ENCODE data around the gene EP400.

DNA sequence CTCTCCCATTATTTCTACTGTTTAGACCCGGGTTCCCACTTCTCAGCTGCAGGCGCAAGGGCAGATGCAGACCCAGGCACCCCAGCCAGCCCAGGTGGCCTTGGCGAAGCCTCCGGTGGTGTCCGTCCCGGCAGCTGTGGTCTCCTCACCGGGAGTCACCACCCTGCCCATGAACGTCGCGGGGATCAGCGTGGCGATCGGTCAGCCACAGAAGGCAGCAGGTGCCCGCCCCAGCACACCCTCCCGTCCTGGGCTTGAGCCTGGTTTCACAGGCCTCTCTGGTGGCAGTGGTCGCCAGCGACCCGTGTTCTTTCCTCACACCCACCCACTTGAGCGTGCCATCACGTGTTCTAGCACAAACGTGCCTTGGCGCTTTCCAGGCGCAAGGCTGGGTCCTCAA lies 117.0 kb downstream of the EP400 start:
- no peak for TF ChIP-seq XRCC5 (IDR thresholded peaks at IDR 0.05; ENCODE audit: low read depth, low read length)
- no peak for TF ChIP-seq EZH2 (IDR thresholded peaks at IDR 0.05; ENCODE audit: borderline replicate concordance, low read depth, low read length)
- TF ChIP-seq, protein P1, sequence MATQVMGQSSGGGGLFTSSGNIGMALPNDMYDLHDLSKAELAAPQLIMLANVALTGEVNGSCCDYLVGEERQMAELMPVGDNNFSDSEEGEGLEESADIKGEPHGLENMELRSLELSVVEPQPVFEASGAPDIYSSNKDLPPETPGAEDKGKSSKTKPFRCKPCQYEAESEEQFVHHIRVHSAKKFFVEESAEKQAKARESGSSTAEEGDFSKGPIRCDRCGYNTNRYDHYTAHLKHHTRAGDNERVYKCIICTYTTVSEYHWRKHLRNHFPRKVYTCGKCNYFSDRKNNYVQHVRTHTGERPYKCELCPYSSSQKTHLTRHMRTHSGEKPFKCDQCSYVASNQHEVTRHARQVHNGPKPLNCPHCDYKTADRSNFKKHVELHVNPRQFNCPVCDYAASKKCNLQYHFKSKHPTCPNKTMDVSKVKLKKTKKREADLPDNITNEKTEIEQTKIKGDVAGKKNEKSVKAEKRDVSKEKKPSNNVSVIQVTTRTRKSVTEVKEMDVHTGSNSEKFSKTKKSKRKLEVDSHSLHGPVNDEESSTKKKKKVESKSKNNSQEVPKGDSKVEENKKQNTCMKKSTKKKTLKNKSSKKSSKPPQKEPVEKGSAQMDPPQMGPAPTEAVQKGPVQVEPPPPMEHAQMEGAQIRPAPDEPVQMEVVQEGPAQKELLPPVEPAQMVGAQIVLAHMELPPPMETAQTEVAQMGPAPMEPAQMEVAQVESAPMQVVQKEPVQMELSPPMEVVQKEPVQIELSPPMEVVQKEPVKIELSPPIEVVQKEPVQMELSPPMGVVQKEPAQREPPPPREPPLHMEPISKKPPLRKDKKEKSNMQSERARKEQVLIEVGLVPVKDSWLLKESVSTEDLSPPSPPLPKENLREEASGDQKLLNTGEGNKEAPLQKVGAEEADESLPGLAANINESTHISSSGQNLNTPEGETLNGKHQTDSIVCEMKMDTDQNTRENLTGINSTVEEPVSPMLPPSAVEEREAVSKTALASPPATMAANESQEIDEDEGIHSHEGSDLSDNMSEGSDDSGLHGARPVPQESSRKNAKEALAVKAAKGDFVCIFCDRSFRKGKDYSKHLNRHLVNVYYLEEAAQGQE (IDR thresholded peaks at IDR 0.05; ENCODE audit: borderline replicate concordance) = no peak
- TF ChIP-seq, protein P1 (CRISPR knock-in tag; IDR thresholded peaks at IDR 0.05; ENCODE audit: low read depth) = no peak
- TF ChIP-seq SIRT6 (IDR thresholded peaks at IDR 0.05; ENCODE audit: low read depth, low read length) = no peak
- no peak for TF ChIP-seq CEBPB (tag; IDR thresholded peaks at IDR 0.05)
- TF ChIP-seq SPI1 (IDR thresholded peaks at IDR 0.05; ENCODE audit: borderline replicate concordance, low read depth, low read length) = no peak
- no peak for TF ChIP-seq KAT2B (IDR thresholded peaks at IDR 0.05; ENCODE audit: low read depth, low read length)
- no peak for TF ChIP-seq RAD21 (CRISPR knock-in tag; conservative IDR thresholded peaks at IDR 0.05 in 1 of 2, IDR thresholded peaks at IDR 0.05 in 1 of 2)
- no peak for TF ChIP-seq HNRNPUL1 (IDR thresholded peaks at IDR 0.05; ENCODE audit: low read length)
- no peak for TF ChIP-seq CTCF (IDR thresholded peaks at IDR 0.05 in 2 of 3, conservative IDR thresholded peaks at IDR 0.05 in 1 of 3; ENCODE audit: insufficient read depth in 2 of 3, low read depth in 1 of 3, low read length in 3 of 3)
- no peak for TF ChIP-seq JUND (IDR thresholded peaks at IDR 0.05; ENCODE audit: borderline replicate concordance, low read depth, low read length)
- TF ChIP-seq JUND (tag; IDR thresholded peaks at IDR 0.05; ENCODE audit: borderline replicate concordance, low read depth, low read length) = no peak
